DMS114 treated with DMSO at 0.1 percent for 48 hours (cell line): ENCODE results near the gene CREB5.
A peak's percentile ranks its signal among the peaks of the same experiment; 100 is the strongest.

Experiments
- DNase-seq: peaks from one replicate; lab custom pipeline; 2025; ENCODE audit not compliant: unreplicated experiment; lab: John Stamatoyannopoulos, UW

Gene CREB5

DNA sequence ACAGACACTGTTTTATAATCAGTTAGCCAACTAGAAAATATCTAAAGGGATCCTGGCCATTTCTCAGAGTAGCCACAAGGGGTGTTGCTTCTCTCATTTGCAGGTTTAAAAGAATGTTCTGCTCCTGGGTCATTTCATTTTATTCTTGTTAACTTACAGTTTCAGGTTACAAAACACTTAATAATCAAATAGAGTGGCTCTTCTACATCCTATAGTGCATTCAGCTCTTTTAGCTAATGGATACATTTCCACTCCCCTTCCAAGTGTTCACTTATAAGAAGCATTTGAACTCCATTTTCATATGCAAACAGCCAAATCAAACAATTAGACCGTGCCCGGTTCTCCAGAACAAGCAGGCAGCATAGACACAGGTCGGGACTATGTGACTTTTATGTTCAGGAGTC lies 428.3 kb downstream of the CREB5 start:
- DNase-seq, result no peak

- DNase-seq, result no peak
Observed at GRCh38 chr7:28841766-28842165, 429.4 kb downstream of the CREB5 start.

DNA sequence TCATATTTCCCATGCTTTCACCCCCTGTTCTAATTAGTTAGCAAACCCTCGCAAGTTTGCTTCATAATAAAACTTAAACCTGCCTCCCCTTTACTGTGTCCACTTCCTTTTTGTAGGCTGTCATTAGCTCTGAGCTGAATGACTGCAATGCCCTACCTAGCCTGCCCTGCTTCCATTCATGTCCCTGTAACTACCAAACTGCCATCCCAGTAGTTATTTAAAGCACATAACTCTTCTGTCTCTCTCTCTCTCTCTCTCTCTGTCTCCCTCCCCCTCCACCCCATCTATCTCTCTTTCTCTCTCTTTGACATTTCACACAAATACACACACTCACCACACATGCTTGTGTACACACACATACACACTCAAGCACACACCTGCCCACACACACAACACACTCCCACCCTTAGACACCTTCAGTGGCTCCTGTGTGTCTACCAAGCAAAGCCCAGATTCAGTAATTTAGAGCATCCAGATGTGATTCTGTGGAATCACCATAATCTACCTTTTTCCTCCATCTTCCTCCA lies 430.5 kb downstream of the CREB5 start:
- no peak for DNase-seq

DNA sequence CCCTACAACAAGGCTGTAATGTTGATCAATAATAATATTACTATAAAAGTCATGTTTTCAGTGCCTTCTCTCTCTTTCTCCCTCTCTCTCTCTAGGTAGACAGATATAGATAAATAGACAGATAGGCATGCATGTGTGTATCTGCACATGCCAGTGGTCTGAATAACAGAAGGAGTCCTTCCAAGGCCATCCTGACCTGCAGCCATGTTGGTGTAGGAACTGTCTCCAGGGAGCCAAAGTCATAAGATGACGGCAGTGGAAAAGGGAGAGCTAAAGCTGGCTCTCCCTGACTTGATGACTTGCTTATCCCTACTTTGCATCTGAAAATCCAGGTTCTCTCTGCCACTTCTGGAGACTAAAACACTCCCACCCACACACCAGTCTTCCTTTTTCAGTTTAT lies 432.8 kb downstream of the CREB5 start:
- DNase-seq, result no peak

DNA sequence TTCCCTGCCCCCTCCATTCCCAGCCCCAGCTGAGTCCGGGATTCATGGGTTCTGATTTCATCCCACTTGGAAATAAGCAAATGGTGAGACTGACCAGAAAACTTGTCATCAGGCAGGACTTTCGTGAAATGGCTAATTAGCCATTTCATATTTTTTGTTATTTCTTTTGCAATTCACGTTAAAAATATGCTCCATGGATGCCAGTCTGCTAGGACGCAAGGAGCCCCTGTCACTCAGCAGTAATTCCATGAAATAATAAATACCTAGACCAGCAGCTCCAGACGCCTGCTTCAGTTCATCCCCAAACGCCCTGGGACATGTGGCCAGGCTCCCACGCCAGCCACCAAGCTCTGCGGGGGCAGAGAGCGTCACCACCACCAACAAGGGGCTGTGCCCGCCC lies 434.9 kb downstream of the CREB5 start:
- no peak for DNase-seq

DNA sequence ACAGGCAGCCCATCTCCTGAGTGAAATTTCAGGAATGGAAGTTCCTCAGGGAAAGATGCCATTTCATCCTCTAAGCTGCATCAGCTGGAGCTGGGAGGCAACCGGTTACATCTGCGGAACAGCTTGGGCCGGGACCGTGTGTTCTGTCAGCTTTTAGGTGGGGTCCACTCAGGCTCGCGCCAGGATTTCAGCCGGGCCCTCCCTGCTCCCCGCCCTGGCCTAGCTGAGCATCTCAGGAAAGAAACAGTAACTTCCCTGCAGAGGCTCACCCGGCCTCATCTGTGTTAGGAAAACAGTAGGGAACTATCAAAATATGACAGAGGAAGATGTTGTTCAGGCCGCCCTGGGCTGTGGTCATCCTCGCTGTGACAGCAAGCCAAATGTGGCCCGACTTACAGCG lies 435.4 kb downstream of the CREB5 start:
- no peak for DNase-seq

DNA sequence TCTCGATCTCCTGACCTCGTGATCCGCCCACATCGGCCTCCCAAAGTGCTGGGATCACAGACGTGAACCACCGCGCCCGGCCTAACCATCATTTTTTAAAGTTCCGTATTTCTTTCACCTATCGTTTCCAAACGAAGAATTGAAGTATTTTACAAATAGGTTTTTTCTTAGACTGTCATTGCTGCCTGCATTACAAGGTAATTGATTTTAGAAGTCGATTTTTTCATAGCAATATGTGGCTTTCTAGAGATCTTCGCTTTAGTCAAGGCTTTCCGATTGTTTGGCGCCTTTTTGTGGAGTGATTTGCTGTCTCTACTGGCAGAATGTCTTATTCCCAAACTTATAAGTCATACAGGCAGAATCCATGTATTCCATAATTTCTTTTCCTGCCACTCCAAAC lies 436.6 kb downstream of the CREB5 start:
- DNase-seq, result no peak

DNA sequence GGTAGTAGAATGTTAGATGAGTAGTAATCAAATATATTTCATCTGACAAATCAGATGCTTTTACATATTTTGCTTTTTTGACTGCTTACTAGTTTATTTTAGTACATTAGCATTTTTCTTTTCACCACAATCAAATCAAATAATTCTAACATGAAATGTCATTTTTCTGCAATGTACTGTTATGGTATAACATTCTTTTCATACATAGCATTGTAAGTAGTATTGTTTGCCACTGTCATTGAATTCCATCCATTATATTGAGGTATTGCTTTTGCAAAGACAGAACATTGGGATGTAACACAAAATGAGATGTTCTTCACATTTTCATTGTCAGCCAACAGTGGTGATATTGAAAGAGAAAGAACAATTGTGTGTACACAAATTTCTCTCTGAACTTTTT lies 438.4 kb downstream of the CREB5 start:
- no peak for DNase-seq

GRCh38 chr7:28853150-28853549 lies 440.8 kb downstream of the CREB5 start:
- DNase-seq, result no peak

DNA sequence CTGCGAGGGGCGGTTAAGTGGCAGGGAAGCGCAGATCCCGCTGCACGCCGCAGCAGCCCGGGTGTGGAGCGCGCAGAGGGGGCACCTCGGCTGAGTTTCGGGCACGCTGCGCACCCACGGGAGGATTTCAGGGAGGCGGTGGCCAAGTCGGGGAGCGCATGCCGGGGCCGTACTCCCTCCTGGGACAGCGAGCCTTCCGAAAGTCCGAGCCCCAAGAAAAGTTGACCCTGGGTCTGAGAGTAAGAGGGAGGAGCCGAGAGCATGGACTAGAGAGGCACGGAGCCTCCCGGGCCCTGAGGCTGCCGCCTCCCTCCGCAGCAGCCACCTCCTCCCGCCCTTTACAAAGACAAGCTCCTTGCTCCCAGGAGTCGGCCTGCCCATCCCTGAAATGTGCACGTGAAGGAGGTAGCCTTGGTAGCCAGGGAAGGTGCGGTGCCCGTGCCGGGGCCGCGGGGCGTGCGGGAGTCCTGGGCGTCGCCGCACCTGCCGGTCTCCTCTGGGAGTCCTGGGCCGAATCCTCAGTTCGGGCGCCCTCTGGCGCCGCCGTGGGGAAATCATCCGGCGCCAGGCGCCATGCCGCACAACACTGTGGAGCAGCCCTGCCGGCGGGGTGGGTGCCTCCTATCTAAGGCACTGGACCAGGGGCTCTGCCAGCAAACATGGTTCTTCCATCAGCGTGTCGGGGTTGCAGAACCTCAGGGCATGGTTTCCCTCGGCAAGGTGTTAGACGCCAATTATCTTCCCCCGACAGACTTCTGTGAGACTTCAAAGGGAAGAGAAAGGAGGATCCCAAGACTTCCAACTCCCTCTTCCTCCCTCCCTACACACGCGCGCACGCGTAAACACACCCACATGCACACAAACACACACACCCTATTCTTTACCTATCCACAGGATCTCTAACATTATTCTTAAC lies 441.8 kb downstream of the CREB5 start:
- DNase-seq, result peak; percentile 59

DNA sequence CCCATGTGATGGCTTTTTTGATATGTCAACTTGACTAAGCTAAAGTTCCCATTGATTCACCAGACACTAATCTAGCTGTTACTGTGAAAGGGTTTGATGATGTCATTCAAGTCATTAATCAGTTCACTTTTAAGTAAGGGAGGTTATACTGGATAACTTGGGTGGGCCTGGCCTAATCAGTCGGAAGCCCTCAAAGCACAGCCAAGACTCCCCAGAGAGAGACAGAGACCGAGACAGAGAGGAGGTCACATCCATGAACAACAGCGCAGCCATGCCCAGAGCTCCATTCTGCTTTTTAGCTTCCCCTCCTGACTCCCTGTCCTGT lies 442.4 kb downstream of the CREB5 start:
- no peak for DNase-seq

DNA sequence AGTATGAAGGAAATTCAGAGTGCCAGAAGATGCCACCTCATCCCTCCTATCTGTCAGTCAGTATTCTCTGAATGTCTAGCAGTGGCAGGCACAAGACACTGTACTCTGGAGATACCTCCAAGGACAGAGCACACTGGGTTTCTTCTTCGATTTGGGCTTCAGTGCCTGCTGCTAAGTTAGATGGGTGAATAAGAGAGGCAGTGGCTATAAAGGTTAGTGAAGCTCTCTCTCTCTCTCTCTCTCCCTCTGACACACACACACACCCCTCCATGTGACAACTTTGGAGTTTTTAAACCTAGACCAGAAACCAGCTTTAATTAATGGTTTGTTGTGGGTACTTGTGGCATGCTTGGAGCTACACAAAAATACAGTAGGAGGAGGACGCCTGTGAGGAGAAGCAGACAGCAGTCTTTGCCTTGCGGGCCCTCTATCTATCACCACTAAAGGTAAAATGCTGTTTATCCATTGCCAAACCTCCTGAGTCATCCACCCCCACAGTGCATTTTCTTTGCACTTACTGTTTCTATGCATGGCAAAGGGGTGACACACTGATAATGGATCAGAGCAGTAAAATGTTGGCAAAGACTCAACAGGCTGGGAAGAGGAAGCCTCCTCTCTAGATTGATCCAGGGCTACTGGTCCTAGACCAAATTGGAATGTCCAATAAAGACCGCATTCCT lies 443.4 kb downstream of the CREB5 start:
- DNase-seq, result no peak

GRCh38 chr7:28856656-28857055 lies 444.3 kb downstream of the CREB5 start:
- no peak for DNase-seq

DNA sequence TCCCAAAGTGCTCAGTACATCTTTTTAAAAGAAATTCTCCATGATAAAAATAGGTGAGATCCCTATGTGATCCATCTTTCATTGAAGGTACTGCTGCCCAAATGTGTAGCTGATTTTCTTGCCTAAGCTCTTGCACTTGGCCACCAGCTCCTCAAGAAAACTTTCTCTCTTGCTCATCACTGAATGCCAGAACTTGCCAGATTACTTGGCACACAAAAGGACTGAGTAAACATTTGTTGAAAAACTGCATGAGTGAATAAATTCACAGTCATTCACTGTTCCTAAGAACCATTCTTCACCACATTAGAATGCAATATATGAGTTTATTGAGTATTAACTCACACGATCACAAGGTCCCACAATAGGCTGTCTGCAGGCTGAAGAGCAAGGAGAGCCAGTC lies 445.9 kb downstream of the CREB5 start:
- DNase-seq, result no peak

- no peak for DNase-seq
Observed at GRCh38 chr7:28858895-28859294, 446.6 kb downstream of the CREB5 start.

DNA sequence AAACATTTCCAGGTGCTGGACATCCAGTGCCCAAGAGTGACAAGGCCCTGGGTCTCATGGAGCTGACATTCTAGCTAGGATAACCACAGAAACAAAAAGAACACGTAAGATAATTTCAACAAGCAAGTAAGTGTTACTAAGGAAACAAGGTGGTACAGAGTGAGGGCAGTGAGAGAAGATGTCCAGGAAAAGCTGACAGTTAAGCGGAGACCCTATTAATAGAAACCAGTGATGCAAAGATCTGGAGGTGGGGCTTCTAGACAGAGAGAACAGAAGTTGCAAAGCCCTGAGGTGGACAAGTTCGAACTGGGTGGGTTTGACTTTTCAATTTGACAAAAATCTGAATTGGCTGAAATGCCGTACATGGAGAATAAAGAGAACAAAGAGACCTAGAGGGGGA lies 449.5 kb downstream of the CREB5 start:
- DNase-seq, result no peak

DNA sequence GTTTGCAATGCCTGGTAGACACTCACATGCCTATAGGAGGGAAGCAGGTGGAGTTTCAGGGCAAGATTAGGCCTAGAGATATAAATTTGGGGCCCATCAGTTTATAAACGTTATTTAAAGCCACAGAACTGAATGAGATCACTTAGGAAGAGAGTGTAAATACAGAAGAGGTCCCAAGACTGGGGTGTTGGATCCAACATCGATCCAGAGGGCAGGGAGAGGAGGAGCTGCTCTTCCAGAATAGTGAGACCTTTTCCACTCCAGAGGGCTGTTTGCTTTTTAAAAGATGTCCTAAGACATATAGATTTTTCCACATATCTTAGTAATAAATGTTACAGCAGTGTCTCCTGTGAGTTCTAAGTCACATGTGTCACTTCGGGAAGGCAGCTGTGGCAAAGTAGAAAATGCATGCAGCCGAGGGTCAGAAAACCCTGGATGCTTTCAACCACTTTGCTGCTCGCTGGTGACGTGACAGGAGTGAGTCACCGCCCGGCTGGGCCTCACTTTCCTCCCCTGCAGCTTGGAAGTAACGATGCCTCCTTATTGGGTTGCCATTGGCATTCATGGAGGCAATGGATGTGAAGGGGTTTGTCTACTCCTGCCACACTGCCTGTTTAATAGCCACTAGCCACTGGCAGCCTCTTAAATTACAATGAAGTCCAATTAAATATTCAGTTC lies 450.4 kb downstream of the CREB5 start:
- no peak for DNase-seq

GRCh38 chr7:28865601-28866144 lies 453.4 kb downstream of the CREB5 start:
- no peak for DNase-seq

- DNase-seq, result no peak
Observed at GRCh38 chr7:28868712-28869111, 456.4 kb downstream of the CREB5 start.

GRCh38 chr7:28871077-28871476 lies 458.8 kb downstream of the CREB5 start:
- DNase-seq, result no peak

DNA sequence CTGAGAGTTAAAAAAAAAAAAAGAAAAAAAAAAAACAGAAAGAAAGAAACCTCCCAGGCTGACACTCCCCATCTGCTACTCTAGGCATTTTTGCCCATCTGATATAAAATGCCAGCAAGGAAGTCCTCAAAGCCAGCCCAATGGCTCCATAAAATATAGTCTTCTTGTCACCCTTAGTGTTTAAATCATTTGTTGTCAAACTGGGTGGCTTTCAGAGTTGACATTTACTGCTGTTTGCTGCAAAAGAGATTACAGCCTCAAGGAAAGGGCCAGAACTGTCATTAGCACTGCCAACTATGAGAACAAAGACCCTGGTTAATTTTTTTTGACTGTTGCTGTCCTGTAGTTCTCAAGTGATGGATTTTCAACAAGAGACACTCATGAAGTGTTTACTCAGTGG lies 459.3 kb downstream of the CREB5 start:
- no peak for DNase-seq

DNA sequence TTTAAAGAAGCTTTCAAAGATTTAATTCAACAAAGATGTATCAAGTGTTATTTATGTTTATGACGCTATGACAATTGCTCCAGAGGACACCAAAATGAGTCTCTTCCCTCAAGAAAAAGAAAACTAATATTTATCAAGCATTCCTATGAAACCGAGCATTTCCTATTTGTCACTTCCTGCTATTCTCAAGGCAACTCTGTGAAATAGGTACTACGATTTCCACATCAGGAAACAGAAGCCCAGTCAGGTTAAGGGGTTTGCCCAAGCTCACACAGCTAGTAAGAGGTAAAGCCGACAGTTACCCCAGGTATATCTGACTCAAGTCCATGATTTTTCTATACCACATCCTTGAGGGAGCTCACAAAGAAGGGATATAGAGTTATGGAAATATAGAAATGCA lies 459.9 kb downstream of the CREB5 start:
- no peak for DNase-seq
